Lower lobe of right lung (tissue), 2 donors: Measurements from ENCODE around the gene AFG1L. TPM values are rescaled to one million over a fixed set of nuclear protein-coding genes. Genes with fewer than 3 reads are reported as not detected.
A peak's percentile ranks its signal among the peaks of the same experiment; 100 is the strongest.

Experiments
- ATAC-seq, 2 donors: fragments of 200-7000 bp; cut with Tn5 transposase; one replicate each; pipeline ENCODE4 v1.9.1; 2020 to 2022; ENCODE audit warnings: mild to moderate bottlenecking in 2 of 2, moderate library complexity in 2 of 2
- DNase-seq: peaks from one replicate; pipeline ENCODE4 v3.0.0-alpha.2; 2020
- H3K27ac ChIP-seq: fragments of 200-600 bp; one replicate; pipeline ENCODE4 v1.8.0; 2022
- H3K27me3 ChIP-seq: fragments of 200-600 bp; one replicate; pipeline ENCODE4 v1.8.0; 2022; ENCODE audit warnings: low read depth
- H3K36me3 ChIP-seq: fragments of 200-600 bp; one replicate; pipeline ENCODE4 v1.8.0; 2022; ENCODE audit warnings: mild to moderate bottlenecking
- H3K4me1 ChIP-seq: fragments of 200-600 bp; one replicate; pipeline ENCODE4 v1.8.0; 2022
- H3K4me3 ChIP-seq: fragments of 200-600 bp; one replicate; pipeline ENCODE4 v1.8.0; 2022; ENCODE audit warnings: mild to moderate bottlenecking
- H3K9me3 ChIP-seq: fragments of 200-600 bp; one replicate; pipeline ENCODE4 v1.8.0; 2022
- intact Hi-C: fragments of 100-400 bp; cut with DNase I; formaldehyde crosslinking; loops from one replicate; pipeline ENCODE4 v1.11.0; 2022
- total RNA-seq: library from RNA; stranded (reverse); fragmentation: NEBNext Ultra II Directional; extraction: Animal tissue kit (Norgen Biotek cat#: 25700); gene quantifications from one replicate; pipeline ENCODE4 v1.2.1, GENCODE V29; 2021
- TF ChIP-seq, protein P1 (sequence below): fragments of 200-600 bp; IDR thresholded peaks from one replicate; pipeline ENCODE4 v1.8.0; 2022; ENCODE audit warnings: antibody characterized with exemption, mild to moderate bottlenecking
- donor health status: DM: no; HTN: yes; CAD: no; lungs with severe emphysema.

AFG1L gene
- total RNA-seq, 1 donor from 2014 or later, result 7.4 TPM

- H3K27me3 ChIP-seq, result no peaks in the 10 kb centered on the region
- no peaks in the 10 kb centered on the region for H3K36me3 ChIP-seq
- H3K9me3 ChIP-seq, result no peaks in the 10 kb centered on the region
- ATAC-seq (peak; percentile 80 to 94), DNase-seq (peak; percentile 68)
- TF ChIP-seq, protein P1, sequence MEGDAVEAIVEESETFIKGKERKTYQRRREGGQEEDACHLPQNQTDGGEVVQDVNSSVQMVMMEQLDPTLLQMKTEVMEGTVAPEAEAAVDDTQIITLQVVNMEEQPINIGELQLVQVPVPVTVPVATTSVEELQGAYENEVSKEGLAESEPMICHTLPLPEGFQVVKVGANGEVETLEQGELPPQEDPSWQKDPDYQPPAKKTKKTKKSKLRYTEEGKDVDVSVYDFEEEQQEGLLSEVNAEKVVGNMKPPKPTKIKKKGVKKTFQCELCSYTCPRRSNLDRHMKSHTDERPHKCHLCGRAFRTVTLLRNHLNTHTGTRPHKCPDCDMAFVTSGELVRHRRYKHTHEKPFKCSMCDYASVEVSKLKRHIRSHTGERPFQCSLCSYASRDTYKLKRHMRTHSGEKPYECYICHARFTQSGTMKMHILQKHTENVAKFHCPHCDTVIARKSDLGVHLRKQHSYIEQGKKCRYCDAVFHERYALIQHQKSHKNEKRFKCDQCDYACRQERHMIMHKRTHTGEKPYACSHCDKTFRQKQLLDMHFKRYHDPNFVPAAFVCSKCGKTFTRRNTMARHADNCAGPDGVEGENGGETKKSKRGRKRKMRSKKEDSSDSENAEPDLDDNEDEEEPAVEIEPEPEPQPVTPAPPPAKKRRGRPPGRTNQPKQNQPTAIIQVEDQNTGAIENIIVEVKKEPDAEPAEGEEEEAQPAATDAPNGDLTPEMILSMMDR, result peak; percentile 91
- H3K27ac ChIP-seq, result no peak overlapping the region
- peaks cover 10% of the 10 kb centered on the region for H3K4me1 ChIP-seq
- no peak overlapping the region for H3K4me3 ChIP-seq
- intact Hi-C loops, result loop anchor here (5.0 to 10.0 kb wide), 2 partner anchors 350 to 533 kb away; no protein-coding TSS in a partner anchor
Measured at GRCh38 chr6:108541843-108542759, 247.2 kb downstream of the AFG1L start.

DNA sequence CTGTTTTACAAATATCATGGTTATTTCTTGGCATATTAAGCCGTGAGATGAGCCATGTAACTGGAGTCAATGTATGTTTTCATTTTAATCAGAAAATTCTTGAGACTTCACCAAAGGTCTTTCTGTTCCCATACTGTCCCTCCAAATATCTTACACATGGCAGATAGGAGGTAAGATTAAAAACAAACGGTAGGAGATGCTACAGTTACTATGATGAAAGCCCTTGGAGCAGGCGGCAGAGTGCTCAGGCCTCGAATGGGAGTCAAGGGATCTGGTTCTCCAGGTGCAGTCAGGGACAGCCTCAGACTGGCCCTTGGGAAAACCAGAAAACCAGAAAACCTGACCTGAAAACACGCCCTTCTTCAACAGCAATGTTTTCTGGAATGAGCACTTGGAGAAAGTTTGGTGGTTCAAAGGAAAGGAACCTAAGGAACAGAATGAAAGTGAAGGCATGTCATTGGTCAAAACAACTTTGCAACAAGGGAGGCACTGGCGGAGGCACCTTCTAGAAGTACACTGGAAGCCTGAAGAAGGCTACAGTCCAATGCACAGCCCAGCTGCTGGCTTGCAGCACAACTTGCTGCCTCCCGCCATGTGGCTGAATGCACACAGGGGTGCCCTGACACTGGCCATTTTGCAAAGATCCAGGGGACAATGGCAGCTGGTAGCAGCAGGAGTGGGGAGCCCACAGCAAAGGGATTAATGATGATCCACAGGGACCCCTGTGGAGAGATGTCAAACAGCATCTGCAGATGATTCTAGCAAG, 248.5 kb downstream of the AFG1L start:
- intact Hi-C loops, result loop anchor here (5.0 to 10.0 kb wide), 2 partner anchors 349 to 531 kb away; no protein-coding TSS in a partner anchor

DNA sequence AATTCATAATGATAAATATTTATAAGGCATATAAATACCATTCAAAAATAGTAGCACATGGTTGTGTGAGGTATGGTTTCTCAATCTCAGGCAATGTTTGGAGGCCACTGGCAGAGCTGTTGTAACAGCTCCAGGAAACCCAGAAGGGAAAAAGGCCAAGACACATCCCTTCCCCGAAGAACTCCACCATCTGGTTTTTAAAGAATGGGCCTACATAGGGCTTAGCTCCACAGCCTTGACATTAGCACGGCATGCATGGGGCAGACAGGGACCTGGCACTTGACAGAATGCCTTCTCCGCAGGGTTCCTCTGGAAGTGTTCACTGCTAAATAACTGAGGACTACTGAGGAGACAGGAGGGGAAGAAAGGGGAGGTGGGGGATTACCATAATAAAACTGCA, 249.8 kb downstream of the AFG1L start:
- H3K27ac ChIP-seq, result no peak overlapping the region
- H3K27me3 ChIP-seq, result no peaks in the 10 kb centered on the region
- H3K9me3 ChIP-seq, result no peaks in the 10 kb centered on the region
- no peaks in the 10 kb centered on the region for H3K36me3 ChIP-seq
- TF ChIP-seq, protein P1, result no peak
- intact Hi-C loops, result loop anchor here (5.0 to 10.0 kb wide), 2 partner anchors 348 to 530 kb away; no protein-coding TSS in a partner anchor
- no peak for ATAC-seq
- no peak overlapping the region for H3K4me3 ChIP-seq
- peaks cover 10% of the 10 kb centered on the region for H3K4me1 ChIP-seq
- DNase-seq, result no peak

More for the DNA sequence above, 248.5 kb downstream of the AFG1L start:
- Histone ChIP-seq H3K36me3 (no peaks in the 10 kb centered on the region), H3K4me1 (peaks cover 10% of the 10 kb centered on the region), H3K27me3 (no peaks in the 10 kb centered on the region), H3K9me3 (no peaks in the 10 kb centered on the region), H3K4me3 (no peak overlapping the region), H3K27ac (no peak overlapping the region)
- TF ChIP-seq, protein P1, result no peak
- no peak for ATAC-seq
- DNase-seq, result no peak

DNA sequence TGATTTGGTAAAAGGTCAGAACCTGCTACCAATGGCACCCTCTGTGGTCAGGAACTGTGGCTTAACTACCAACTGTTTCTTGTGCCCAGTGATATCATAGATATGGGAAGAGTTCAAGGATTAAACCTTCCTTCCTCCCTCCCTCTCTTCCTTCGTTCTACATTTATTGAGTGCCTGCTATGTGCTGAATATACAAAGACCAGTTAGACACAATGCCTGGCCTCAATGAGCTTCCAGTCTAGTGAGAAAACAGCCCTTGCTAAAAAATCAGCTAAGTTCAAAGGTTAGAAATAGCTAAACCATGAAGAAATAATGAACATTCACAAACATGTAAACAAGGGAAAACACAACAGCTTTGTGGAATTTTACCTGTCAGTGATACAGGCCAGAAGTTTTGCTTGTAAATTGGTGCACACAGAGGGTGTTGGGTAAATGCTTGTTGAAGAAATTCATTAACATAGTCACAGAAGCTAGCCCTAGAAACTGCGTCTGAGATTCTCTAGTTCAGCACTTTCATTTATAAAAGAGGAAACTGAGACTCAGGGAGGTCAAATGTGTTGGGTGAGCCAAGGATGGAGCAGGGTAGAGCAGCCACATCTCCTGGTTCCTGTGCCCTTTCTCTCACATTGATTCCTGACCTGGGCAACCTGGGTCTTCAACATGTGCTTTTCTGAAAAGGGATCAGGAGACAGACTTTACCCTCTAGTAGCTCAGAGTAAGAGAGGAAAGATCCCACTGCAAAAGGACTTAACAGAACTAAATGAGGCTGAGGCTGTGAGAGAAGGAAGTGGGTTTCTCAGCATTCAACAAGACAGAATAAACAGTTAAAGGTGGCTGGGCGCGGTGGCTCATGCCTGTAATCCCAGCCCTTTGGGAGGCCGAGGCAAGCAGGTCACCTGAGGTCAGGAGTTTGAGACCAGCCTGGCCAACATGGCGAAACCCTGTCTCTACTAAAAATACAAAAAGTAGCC, 251.5 kb downstream of the AFG1L start:
- intact Hi-C loops, result loop anchor here (10.0 kb wide), 1 partner anchor 528 kb away; no protein-coding TSS in a partner anchor
- TF ChIP-seq, protein P1, result no peak

More for the DNA sequence above, 251.5 kb downstream of the AFG1L start:
- Histone ChIP-seq H3K36me3 (no peaks in the 10 kb centered on the region), H3K4me1 (peaks cover 10% of the 10 kb centered on the region), H3K27me3 (no peaks in the 10 kb centered on the region), H3K27ac (no peak overlapping the region), H3K9me3 (no peaks in the 10 kb centered on the region), H3K4me3 (no peak overlapping the region)
- DNase-seq, result no peak
- no peak for ATAC-seq
